Loucy (cell line): Measurements from ENCODE around the gene HBB.

ENCODE experiments used
- H2AFZ ChIP-seq: fragments of 200-600 bp; sonication (generic); 2 replicates; pipeline ENCODE4 v1.6.0; 2016; ENCODE audit warnings: antibody characterized with exemption, mild to moderate bottlenecking, low read length, moderate library complexity
- H3F3A ChIP-seq: fragments of 200-600 bp; 2 replicates; pipeline ENCODE4 v1.6.0; 2016; ENCODE audit warnings: antibody characterized with exemption, low read depth, mild to moderate bottlenecking
- H3K27me3 ChIP-seq: fragments of 200-600 bp; sonication (generic); 2 replicates; pipeline ENCODE4 v1.6.1; 2014; ENCODE audit warnings: low read length, mild to moderate bottlenecking; ENCODE audit not compliant: insufficient read depth, poor library complexity, severe bottlenecking
- H3K36me3 ChIP-seq: fragments of 200-600 bp; sonication (generic); 2 replicates; pipeline ENCODE4 v1.6.1; 2016; ENCODE audit warnings: low read length; ENCODE audit not compliant: insufficient read depth
- H3K4me1 ChIP-seq: fragments of 200-600 bp; sonication (generic); 2 replicates; pipeline ENCODE4 v1.5.1; 2014; ENCODE audit warnings: low read length, mild to moderate bottlenecking; ENCODE audit not compliant: insufficient read depth, poor library complexity, severe bottlenecking
- H3K4me2 ChIP-seq: fragments of 200-600 bp; sonication (generic); 2 replicates; pipeline ENCODE4 v1.6.0; 2014; ENCODE audit warnings: antibody characterized with exemption, low read length, low read depth, mild to moderate bottlenecking; ENCODE audit not compliant: poor library complexity, severe bottlenecking
- H3K4me3 ChIP-seq: fragments of 200-600 bp; sonication (generic); 2 replicates; pipeline ENCODE4 v1.5.1; 2014; ENCODE audit warnings: low read length, mild to moderate bottlenecking, mixed read lengths; ENCODE audit not compliant: poor library complexity, severe bottlenecking
- H3K79me2 ChIP-seq: fragments of 200-600 bp; sonication (generic); 2 replicates; pipeline ENCODE4 v1.6.1; 2014; ENCODE audit warnings: low read length; ENCODE audit not compliant: insufficient read depth
- H3K9ac ChIP-seq: fragments of 200-600 bp; sonication (generic); 2 replicates; pipeline ENCODE4 v1.6.0; 2014; ENCODE audit warnings: mild to moderate bottlenecking, low read depth, low read length, moderate library complexity; ENCODE audit not compliant: poor library complexity, severe bottlenecking
- H3K9me2 ChIP-seq: fragments of 200-600 bp; sonication (generic); replicated peaks from 2 replicates; pipeline ENCODE4 v1.6.1; 2016; ENCODE audit warnings: low read depth, low read length, mixed read lengths
- H3K9me3 ChIP-seq: fragments of 200-600 bp; sonication (generic); 2 replicates; pipeline ENCODE4 v1.6.1; 2014; ENCODE audit warnings: mild to moderate bottlenecking, antibody characterized with exemption, low read length, low read depth; ENCODE audit not compliant: insufficient read depth
- H4K20me1 ChIP-seq: fragments of 200-600 bp; sonication (generic); 2 replicates; pipeline ENCODE4 v1.6.0; 2014; ENCODE audit warnings: antibody characterized with exemption, low read length, mild to moderate bottlenecking; ENCODE audit not compliant: insufficient read depth, poor library complexity, severe bottlenecking
- CTCF ChIP-seq: fragments of 200-600 bp; sonication (generic); conservative IDR thresholded peaks from 2 replicates; pipeline ENCODE4 v1.5.1; 2014; ENCODE audit warnings: mild to moderate bottlenecking, antibody characterized with exemption, low read length
- EZH2phosphoT487 ChIP-seq: fragments of 200-600 bp; IDR thresholded peaks from 2 replicates; pipeline ENCODE4 v1.6.1; 2018; ENCODE audit warnings: antibody characterized with exemption, mild to moderate bottlenecking, moderate library complexity, borderline replicate concordance

HBB gene

GRCh38 chr11:5240458-5240857 is 13.6 kb upstream of the HBB start:
- no peaks in the 10 kb centered on the region for H4K20me1 ChIP-seq
- H3K4me3 ChIP-seq, result no peak overlapping the region
- H3K9me2 ChIP-seq, result no peaks in the 10 kb centered on the region
- no peak overlapping the region for H3K9ac ChIP-seq
- no peaks in the 10 kb centered on the region for H3K27me3 ChIP-seq
- TF ChIP-seq EZH2phosphoT487 (no peak), CTCF (no peak)
- no peak overlapping the region for H3K4me2 ChIP-seq
- no peaks in the 10 kb centered on the region for H3K9me3 ChIP-seq
- no peaks in the 10 kb centered on the region for H3F3A ChIP-seq
- no peaks in the 10 kb centered on the region for H3K36me3 ChIP-seq
- H2AFZ ChIP-seq, result no peak overlapping the region
- H3K79me2 ChIP-seq, result no peaks in the 10 kb centered on the region
- peaks cover 4% of the 10 kb centered on the region for H3K4me1 ChIP-seq

- TF ChIP-seq CTCF (no peak), EZH2phosphoT487 (no peak)
- Histone ChIP-seq H3K9me2 (no peaks in the 10 kb centered on the region), H3K4me1 (no peaks in the 10 kb centered on the region), H3K36me3 (no peaks in the 10 kb centered on the region), H3K4me3 (no peak overlapping the region), H3K27me3 (no peaks in the 10 kb centered on the region), H4K20me1 (no peaks in the 10 kb centered on the region), H3K9me3 (no peaks in the 10 kb centered on the region), H2AFZ (no peak overlapping the region), H3F3A (no peaks in the 10 kb centered on the region), H3K79me2 (no peaks in the 10 kb centered on the region), H3K4me2 (no peak overlapping the region), H3K9ac (no peak overlapping the region)
Measured at GRCh38 chr11:5240056-5240455, 13.2 kb upstream of the HBB start.

DNA sequence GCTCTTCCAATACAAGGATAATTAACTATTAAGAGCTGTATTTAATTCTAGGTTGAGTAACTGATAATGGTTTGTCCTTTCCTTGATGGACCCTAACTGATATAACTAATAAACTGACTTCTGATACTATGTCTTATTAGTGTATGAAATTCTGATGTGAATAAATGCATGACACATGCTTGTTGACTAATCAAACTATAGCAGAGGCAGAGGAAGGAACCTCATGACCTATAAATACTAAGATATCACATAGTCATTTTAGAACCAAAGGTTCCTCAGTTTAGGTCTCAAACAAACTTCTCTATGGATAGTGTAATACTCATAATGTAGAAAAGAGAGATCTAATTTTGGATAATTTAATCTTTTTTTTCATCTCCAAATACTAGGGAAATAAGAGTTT is 12.2 kb upstream of the HBB start:
- no peaks in the 10 kb centered on the region for H3K79me2 ChIP-seq
- H3K27me3 ChIP-seq, result no peaks in the 10 kb centered on the region
- no peaks in the 10 kb centered on the region for H3F3A ChIP-seq
- H3K9me3 ChIP-seq, result no peaks in the 10 kb centered on the region
- H3K36me3 ChIP-seq, result no peaks in the 10 kb centered on the region
- H2AFZ ChIP-seq, result no peak overlapping the region
- TF ChIP-seq EZH2phosphoT487, result no peak
- no peak for TF ChIP-seq CTCF
- no peak overlapping the region for H3K9ac ChIP-seq
- H4K20me1 ChIP-seq, result no peaks in the 10 kb centered on the region
- no peak overlapping the region for H3K4me2 ChIP-seq
- H3K9me2 ChIP-seq, result no peaks in the 10 kb centered on the region
- no peaks in the 10 kb centered on the region for H3K4me1 ChIP-seq
- H3K4me3 ChIP-seq, result no peak overlapping the region
